Lower leg skin (tissue), 4 donors: ENCODE data around the gene ERC1. TPM values are rescaled to one million over a fixed set of nuclear protein-coding genes. Genes with fewer than 3 reads are reported as not detected.
A peak's percentile ranks its signal among the peaks of the same experiment; 100 is the strongest.

Source experiments
- DNase-seq, 2 donors: peaks; one replicate each; pipeline ENCODE4 v3.0.0-alpha.2; 2019; ENCODE audit warnings: low spot score in 2 of 2
- H3K4me3 ChIP-seq: fragments of 200-600 bp; sonication (generic); 2 replicates; pipeline ENCODE4 v1.5.1; 2017; ENCODE audit warnings: mild to moderate bottlenecking, low read depth; ENCODE audit not compliant: poor library complexity, severe bottlenecking
- CTCF ChIP-seq, 3 donors: fragments of 450-650 bp; IDR thresholded peaks; one replicate each; pipeline ENCODE4 v1.5.1; 2016; ENCODE audit warnings: antibody characterized with exemption in 3 of 3, mild to moderate bottlenecking in 3 of 3, moderate library complexity in 2 of 3
- POLR2A ChIP-seq, 2 donors: fragments of 450-650 bp; IDR thresholded peaks; one replicate each; pipeline ENCODE4 v1.6.1; 2016 to 2017; ENCODE audit warnings: antibody characterized with exemption in 2 of 2, mild to moderate bottlenecking in 1 of 2, moderate library complexity in 1 of 2
- WGBS, 2 donors: methylation state at CpG; one replicate each; pipeline ENCODE4 v1.1.5; 2018; 5-methylcytosine and 5-hydroxymethylcytosine counted together
- intact Hi-C: fragments of 100-400 bp; cut with DNase I; formaldehyde crosslinking; loops from one replicate; pipeline ENCODE4 v1.15.0; 2023; ENCODE audit warnings: low total_unique reads
- total RNA-seq, 4 donors: library from RNA; depleted of rRNA; stranded (reverse); fragments of >200 nt; gene quantifications; one replicate each; pipeline ENCODE4 v1.1.0, GENCODE V29; 2016

ERC1 gene
- total RNA-seq, 4 donors from 2014 or later, result 22.1 to 42.7 (median 29.7) TPM

GRCh38 chr12:1509413-1510052, 518.5 kb downstream of the ERC1 start:
- WGBS, 2 donors, result 81 to 82% methylated on average over 14 of the region's 14 CpGs
- no peak for TF ChIP-seq POLR2A (IDR thresholded peaks at IDR 0.05)
- no peak for TF ChIP-seq CTCF (IDR thresholded peaks at IDR 0.05)

DNA sequence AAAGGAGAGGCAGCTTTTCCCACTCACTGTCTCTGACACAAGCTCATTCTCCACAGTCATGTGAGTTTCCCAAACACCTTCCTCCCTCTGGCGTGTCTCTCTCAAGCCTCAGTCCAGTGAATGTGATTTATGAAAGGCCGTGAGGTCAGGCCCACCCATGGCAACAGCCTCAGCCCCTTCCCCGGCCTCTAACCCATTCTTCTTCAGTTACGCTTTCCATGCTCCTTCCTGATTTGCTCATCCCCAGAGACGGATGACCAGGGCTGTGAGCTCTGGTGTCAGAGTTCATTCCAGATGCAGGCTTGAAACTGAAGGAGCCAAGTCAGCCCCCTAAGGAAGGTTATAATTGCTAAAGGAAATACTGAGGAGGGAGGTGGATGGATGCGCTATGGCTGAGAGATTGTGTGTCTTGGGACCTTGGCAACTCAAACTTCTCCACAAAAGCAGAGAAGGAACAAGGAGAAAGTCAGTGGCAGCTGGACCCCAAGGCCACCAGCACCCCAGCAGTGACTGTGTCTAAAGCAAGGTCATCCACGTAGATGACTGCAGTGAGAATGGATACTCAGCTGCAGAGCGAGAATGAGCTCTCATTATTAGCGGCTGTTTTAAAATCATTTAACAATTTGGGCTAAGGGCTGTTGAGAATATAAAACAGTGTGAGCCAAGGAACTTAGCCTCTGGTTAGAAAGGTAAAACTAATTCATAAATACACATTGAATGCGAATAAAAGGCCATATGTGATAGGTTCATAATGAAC, 519.2 kb downstream of the ERC1 start:
- TF ChIP-seq POLR2A (IDR thresholded peaks at IDR 0.05) (no peak), CTCF (IDR thresholded peaks at IDR 0.05) (no peak)
- 79 to 81% methylated on average over 10 of the region's 10 CpGs for WGBS, 2 donors
- peak in 1 of 2 donors; percentile 53 for DNase-seq
- intact Hi-C loops, result no loop called here
- H3K4me3 ChIP-seq, result no peak overlapping the region

More at GRCh38 chr12:1509413-1510052, 518.5 kb downstream of the ERC1 start:
- DNase-seq, result peak in 1 of 2 donors; percentile 66
- no peak overlapping the region for H3K4me3 ChIP-seq
- intact Hi-C loops, result no loop called here

GRCh38 chr12:1515010-1515409, 524.0 kb downstream of the ERC1 start:
- no peak for DNase-seq
- TF ChIP-seq POLR2A (IDR thresholded peaks at IDR 0.05), result no peak
- TF ChIP-seq CTCF (IDR thresholded peaks at IDR 0.05), result no peak
- 92 to 94% methylated on average over 1 of the region's 1 CpG for WGBS, 2 donors
- intact Hi-C loops, result no loop called here
- H3K4me3 ChIP-seq, result no peak overlapping the region

GRCh38 chr12:1515428-1515827, 524.4 kb downstream of the ERC1 start:
- H3K4me3 ChIP-seq, result no peak overlapping the region
- no peak for DNase-seq
- TF ChIP-seq POLR2A (IDR thresholded peaks at IDR 0.05), result no peak
- no peak for TF ChIP-seq CTCF (IDR thresholded peaks at IDR 0.05)
- intact Hi-C loops, result no loop called here
- WGBS, 2 donors, result 97 to 100% methylated on average over 1 of the region's 1 CpG

DNA sequence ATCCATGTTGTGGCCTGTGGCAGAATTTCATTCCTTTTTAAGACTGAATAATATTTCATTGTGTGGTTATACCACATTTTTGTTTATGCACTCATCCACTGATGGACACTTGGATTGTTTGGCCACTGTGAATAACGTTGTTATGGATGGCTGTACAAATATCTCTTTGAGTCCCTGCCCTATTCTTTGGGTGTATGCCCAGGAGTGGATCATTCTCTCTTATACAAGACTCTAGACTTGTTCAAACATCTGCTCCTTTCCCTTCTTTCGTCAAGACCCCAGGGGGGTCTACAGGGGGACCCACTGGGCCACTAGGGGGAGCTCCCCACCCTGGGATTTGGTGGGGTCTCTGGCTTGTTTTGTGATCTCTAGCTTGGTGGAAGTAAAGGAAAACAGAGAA, 526.0 kb downstream of the ERC1 start:
- intact Hi-C loops, result no loop called here
- no peak for DNase-seq
- 10 to 12% methylated on average over 2 of the region's 2 CpGs for WGBS, 2 donors
- H3K4me3 ChIP-seq, result no peak overlapping the region
- TF ChIP-seq POLR2A (IDR thresholded peaks at IDR 0.05) (no peak), CTCF (IDR thresholded peaks at IDR 0.05) (no peak)
